Right lobe of liver (tissue), 6 donors: ENCODE results near the gene CENATAC. TPM values are rescaled to one million over a fixed set of nuclear protein-coding genes. Genes with fewer than 3 reads are reported as not detected.
"Not testable (repeated sequence)": the region's sequence is repeated elsewhere in the genome, so short reads cannot be mapped to it uniquely, and the experiment has no call there.

ENCODE experiments used
- ATAC-seq, 4 donors: fragments of 200-7000 bp; cut with Tn5 transposase; one replicate each; pipeline ENCODE4 v1.9.1; 2020; ENCODE audit warnings: mild to moderate bottlenecking in 4 of 4, moderate library complexity in 4 of 4
- DNase-seq, 3 donors: peaks; one replicate each; pipeline ENCODE4 v3.0.0-alpha.2; 2020
- H3K27ac ChIP-seq, 3 donors: fragments of 200-600 bp; one replicate each; pipeline ENCODE4 v1.8.0; 2022
- H3K27me3 ChIP-seq, 2 donors: fragments of 200-600 bp; one replicate each; pipeline ENCODE4 v1.8.0; 2022
- H3K36me3 ChIP-seq, 4 donors: fragments of 200-600 bp; sonication (generic) in 1 of 4; one replicate each; pipeline versions ENCODE4 v1.5.1 to v1.8.0; 2017 to 2022; ENCODE audit warnings: control low read depth in 1 of 4
- H3K4me1 ChIP-seq, 4 donors: fragments of 200-600 bp; sonication (generic) in 1 of 4; one replicate each; pipeline versions ENCODE4 v1.5.1 to v1.8.0; 2017 to 2022; ENCODE audit warnings: control low read depth in 1 of 4
- H3K4me3 ChIP-seq, 3 donors: fragments of 200-600 bp; one replicate each; pipeline ENCODE4 v1.8.0; 2022
- H3K9me3 ChIP-seq, 4 donors: fragments of 200-600 bp; sonication (generic) in 1 of 4; one replicate each; pipeline versions ENCODE4 v1.5.1 to v1.8.0; 2017 to 2022; ENCODE audit warnings: control low read depth in 1 of 4
- POLR2A ChIP-seq: fragments of 450-650 bp; IDR thresholded peaks from one replicate; pipeline ENCODE4 v1.6.1; 2017; ENCODE audit warnings: antibody characterized with exemption, mild to moderate bottlenecking
- WGBS: methylation state at CpG from one replicate; pipeline ENCODE4 v1.1.6; 2018; ENCODE audit warnings: low coverage, low lambda C conversion rate; ENCODE audit not compliant: insufficient coverage; ENCODE audit errors: missing lambda C conversion rate; 5-methylcytosine and 5-hydroxymethylcytosine counted together
- intact Hi-C, 2 donors: fragments of 100-400 bp; cut with DNase I; formaldehyde crosslinking; loops; one replicate each; pipeline versions ENCODE4 v1.11.2 to v1.14.1; 2022
- total RNA-seq, 6 experiments: library from RNA; depleted of rRNA in 2 of 6; stranded (reverse); fragments of >200 nt in 2 of 6; fragmentation: NEBNext Ultra II Directional in 3 of 6; extraction: Animal tissue kit (Norgen Biotek cat#: 25700) in 3 of 6; gene quantifications; one replicate each; pipeline versions ENCODE4 v1.1.0 to v1.2.4, GENCODE V29; 2016 to 2023
- TF ChIP-seq, protein P1 (sequence below), 4 donors: fragments of 200-600 bp in 3 of 4; fragments of 450-650 bp in 1 of 4; IDR thresholded peaks; one replicate each; pipeline versions ENCODE4 v1.5.1 to v1.8.0; 2016 to 2022; ENCODE audit warnings: antibody characterized with exemption in 4 of 4, mild to moderate bottlenecking in 2 of 4
- donor health status: DM: no; HTN: yes; CAD: no.
- donor health status: DM: no; HTN: no; CAD: no.
- donor health status: DM: no; HTN: no; CAD: no.
- donor health status: DM: no; HTN: yes; CAD: no.
- donor health status: DM: no; HTN: yes; CAD: no.

Gene CENATAC
- total RNA-seq, 6 experiments from 2014 or later: 11.5 to 16.7 (median 13.0) TPM

DNA sequence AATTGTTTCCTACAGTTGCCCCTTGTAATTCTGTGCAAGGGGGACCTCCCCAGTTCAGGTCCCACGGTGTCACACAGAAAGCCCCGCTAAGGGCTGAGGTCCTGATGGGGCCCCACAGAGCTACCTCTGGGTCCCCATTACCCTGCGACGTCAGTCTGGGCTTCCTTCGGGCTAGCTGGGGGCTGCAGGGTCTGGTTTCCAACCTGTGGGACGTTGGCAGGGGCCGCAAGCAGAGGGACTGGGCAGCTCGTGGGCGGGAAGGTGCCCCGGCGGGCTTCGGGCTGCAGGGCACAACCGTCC, 32.0 kb downstream of the CENATAC start:
- Histone ChIP-seq H3K27me3 (no peaks in the 10 kb centered on the region), H3K4me3 (peak overlapping the region; percentile 66 to 96 (median 81)), H3K36me3 (peaks cover 0 to 11% (median 5%) of the 10 kb centered on the region in 4 donors), H3K27ac (peak overlapping the region; percentile 45 to 86 (median 67)), H3K4me1 (peaks cover 2 to 29% (median 10%) of the 10 kb centered on the region in 4 donors), H3K9me3 (no peaks in the 10 kb centered on the region)
- DNase-seq (peak in 1 of 3 donors; percentile 55), ATAC-seq (no peak)
- intact Hi-C loops: no loop called here
- TF ChIP-seq, protein P1, sequence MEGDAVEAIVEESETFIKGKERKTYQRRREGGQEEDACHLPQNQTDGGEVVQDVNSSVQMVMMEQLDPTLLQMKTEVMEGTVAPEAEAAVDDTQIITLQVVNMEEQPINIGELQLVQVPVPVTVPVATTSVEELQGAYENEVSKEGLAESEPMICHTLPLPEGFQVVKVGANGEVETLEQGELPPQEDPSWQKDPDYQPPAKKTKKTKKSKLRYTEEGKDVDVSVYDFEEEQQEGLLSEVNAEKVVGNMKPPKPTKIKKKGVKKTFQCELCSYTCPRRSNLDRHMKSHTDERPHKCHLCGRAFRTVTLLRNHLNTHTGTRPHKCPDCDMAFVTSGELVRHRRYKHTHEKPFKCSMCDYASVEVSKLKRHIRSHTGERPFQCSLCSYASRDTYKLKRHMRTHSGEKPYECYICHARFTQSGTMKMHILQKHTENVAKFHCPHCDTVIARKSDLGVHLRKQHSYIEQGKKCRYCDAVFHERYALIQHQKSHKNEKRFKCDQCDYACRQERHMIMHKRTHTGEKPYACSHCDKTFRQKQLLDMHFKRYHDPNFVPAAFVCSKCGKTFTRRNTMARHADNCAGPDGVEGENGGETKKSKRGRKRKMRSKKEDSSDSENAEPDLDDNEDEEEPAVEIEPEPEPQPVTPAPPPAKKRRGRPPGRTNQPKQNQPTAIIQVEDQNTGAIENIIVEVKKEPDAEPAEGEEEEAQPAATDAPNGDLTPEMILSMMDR (IDR thresholded peaks at IDR 0.05): no peak
- no peak for TF ChIP-seq POLR2A
- WGBS: 0% methylated on average over 2 of the region's 13 CpGs

DNA sequence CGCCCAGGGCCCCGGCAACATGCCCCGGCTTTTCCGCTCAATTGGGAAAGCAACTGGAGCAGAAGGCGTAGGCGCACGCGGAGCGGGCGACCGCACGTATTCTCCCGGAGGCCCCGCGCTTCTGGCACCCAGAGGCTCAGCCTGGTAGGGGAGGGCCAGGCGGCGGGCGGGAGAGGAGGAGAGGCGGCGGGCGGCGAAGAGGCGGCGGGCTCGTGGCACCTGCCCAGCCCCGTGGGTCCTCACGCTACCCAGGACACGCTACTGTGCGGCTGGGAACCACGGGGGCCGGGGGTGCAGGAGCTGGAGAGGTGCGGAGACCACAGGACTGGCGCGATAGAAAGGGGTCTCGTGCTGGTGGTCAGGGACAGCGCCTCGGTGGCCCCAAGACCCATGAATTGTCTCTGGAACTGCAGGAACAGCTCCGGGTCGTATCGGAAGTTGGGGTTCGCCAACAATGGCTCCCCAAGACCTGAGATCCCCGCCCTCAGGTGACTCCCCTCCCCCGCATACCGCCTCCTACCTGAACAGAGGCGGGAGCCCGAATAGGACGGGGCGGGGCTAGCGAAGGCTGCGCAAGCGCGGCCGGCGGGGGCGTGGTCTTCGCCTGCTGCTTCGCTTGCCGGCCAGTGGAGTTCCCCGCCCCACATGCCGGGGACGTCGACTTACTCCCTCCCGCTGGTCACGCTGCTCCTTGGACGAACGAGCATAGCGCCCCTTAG, 32.5 kb downstream of the CENATAC start, which contains the start of gene SLC37A4:
Gene SLC37A4 (minus strand): TSS at position 549 of the 719 bp plus-strand sequence.
- Histone ChIP-seq H3K9me3 (no peaks in the 10 kb centered on the region), H3K27ac (peak within 1 kb of the TSS; percentile 45 to 86 (median 67)), H3K4me3 (peak within 1 kb of the TSS; percentile 66 to 96 (median 81)), H3K4me1 (peaks cover 2 to 24% (median 8%) of the 10 kb centered on the region in 4 donors), H3K27me3 (no peaks in the 10 kb centered on the region), H3K36me3 (peaks cover 0 to 11% (median 2%) of the 10 kb centered on the region in 4 donors)
- ATAC-seq (peak; percentile 72 to 86 (median 76)), DNase-seq (peak; percentile 99)
- peak; percentile 64 for TF ChIP-seq POLR2A
- TF ChIP-seq, protein P1 (IDR thresholded peaks at IDR 0.05): peak in 2 of 4 donors; percentile 90 to 91
- intact Hi-C loops: no loop called here
- 0% methylated on average over 12 of the region's 67 CpGs for WGBS

DNA sequence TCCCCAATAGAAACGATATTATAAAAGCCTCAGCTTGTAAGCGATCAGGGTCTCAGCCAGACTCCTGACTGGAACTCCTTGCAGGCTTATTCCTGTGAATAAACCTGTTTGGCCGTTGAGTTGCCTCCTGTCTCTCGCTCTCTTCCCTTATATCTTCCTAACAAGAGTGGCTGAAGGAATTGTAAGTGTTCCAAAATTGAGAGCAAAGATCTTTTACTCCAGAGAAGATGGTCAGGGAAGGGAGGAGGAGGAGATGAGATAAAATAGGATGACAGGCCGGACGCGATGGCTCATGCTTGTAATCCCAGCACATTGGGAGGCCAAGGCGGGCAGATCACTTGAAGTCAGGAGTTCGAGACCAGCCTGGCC, 34.0 kb downstream of the CENATAC start:
- H3K9me3 ChIP-seq: no peaks in the 10 kb centered on the region
- H3K36me3 ChIP-seq: peaks cover 0 to 7% (median 0%) of the 10 kb centered on the region in 4 donors
- H3K4me3 ChIP-seq: no peak overlapping the region
- intact Hi-C loops: no loop called here
- no peak for TF ChIP-seq POLR2A
- TF ChIP-seq, protein P1 (IDR thresholded peaks at IDR 0.05): no peak
- no peak for DNase-seq
- 68% methylated on average over 9 of the region's 9 CpGs for WGBS
- no peak for ATAC-seq
- no peaks in the 10 kb centered on the region for H3K27me3 ChIP-seq
- peaks cover 0 to 10% (median 3%) of the 10 kb centered on the region in 4 donors for H3K4me1 ChIP-seq
- H3K27ac ChIP-seq: no peak overlapping the region

DNA sequence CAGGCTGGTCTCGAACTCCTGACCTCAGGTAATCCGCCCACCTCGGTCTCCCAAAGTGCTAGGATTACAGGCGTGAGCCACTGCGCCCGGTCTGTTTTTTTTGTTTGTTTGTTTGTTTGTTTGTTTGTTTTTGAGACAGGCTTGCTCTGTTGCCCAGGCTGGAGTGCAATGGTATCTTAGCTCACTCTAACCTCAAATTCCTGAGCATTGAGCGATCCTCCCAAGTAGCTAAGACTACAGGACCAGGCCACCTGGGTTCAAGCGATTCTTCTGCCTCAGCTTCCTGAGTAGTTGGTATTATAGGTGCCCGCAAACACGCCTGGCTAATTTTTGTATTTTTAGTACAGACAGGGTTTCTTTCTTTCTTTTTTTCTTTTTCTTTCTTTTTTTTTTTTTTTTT, 35.5 kb downstream of the CENATAC start:
- H3K9me3 ChIP-seq, intact Hi-C loops, ATAC-seq: not testable (repeated sequence)

DNA sequence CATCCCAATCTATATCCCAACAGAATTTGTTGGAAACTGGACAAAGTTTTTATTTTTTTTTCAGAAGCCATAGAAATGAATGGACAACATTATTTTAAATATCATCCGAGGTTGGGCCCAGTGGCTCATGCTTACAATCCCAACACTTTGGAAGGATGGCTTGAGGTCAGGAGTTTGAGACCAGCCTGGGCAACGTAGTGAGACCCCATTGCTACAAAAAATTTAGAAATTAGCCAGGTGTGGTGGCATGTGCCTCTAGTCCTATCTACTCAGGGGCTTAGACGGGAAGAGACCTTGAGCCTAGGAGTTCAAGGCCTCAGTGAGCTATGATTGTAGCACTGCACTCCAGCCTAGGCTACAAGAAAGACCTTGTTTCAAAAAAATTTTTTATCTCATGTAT, 36.9 kb downstream of the CENATAC start:
- intact Hi-C loops: no loop called here
- no peak overlapping the region for H3K27ac ChIP-seq
- H3K36me3 ChIP-seq: no peaks in the 10 kb centered on the region
- ATAC-seq: no peak
- WGBS: 77% methylated on average over 3 of the region's 3 CpGs
- DNase-seq: no peak
- peaks cover 0 to 2% (median 2%) of the 10 kb centered on the region in 4 donors for H3K4me1 ChIP-seq
- H3K4me3 ChIP-seq: no peak overlapping the region
- TF ChIP-seq, protein P1 (IDR thresholded peaks at IDR 0.05): no peak
- TF ChIP-seq POLR2A: no peak
- H3K27me3 ChIP-seq: no peaks in the 10 kb centered on the region
- H3K9me3 ChIP-seq: no peaks in the 10 kb centered on the region

More for the DNA sequence above, 35.5 kb downstream of the CENATAC start:
- 68% methylated on average over 7 of the region's 10 CpGs for WGBS
- H3K4me1 ChIP-seq, H3K4me3 ChIP-seq, H3K27ac ChIP-seq, H3K36me3 ChIP-seq, H3K27me3 ChIP-seq, DNase-seq: not testable (repeated sequence)
